OCI-LY7 (cell line): Measurements from ENCODE around the gene ANKRD52. TPM values are rescaled to one million over a fixed set of nuclear protein-coding genes. Genes with fewer than 3 reads are reported as not detected.
"Not testable (repeated sequence)": the region's sequence is repeated elsewhere in the genome, so short reads cannot be mapped to it uniquely, and the experiment has no call there.

Experiments used
- BruUV-seq: library from RNA; stranded (reverse); fragments of 400-500 nt; replicated peaks from 2 replicates; lab custom pipeline; 2021; lab: Mats Ljungman, UMichigan
- CTCF ChIA-PET: fragments of 300-600 bp; sonication (Branson Sonifier 250); formaldehyde crosslinking; loops from one replicate; lab custom pipeline; 2022; ENCODE audit warnings: antibody characterized with exemption; ENCODE audit not compliant: unreplicated experiment; lab: Charles Lee
- POLR2A ChIA-PET: fragments of 300-600 bp; sonication (Branson Sonifier 250); formaldehyde crosslinking; loops from one replicate; lab custom pipeline; 2022; ENCODE audit warnings: antibody characterized with exemption; lab: Charles Lee
- DNase-seq: peaks from one replicate; pipeline ENCODE4 v3.0.0-alpha.2; 2015; ENCODE audit warnings: low spot score
- H2AFZ ChIP-seq: fragments of 200-600 bp; sonication (generic), shearing (Covaris generic); 2 replicates; pipeline ENCODE4 v1.6.1; 2014; ENCODE audit warnings: mild to moderate bottlenecking, antibody characterized with exemption, low read length, moderate library complexity
- H3K27ac ChIP-seq: fragments of 200-600 bp; sonication (generic); 2 replicates; pipeline ENCODE4 v1.5.1; 2014; ENCODE audit warnings: mixed run types, low read depth, mild to moderate bottlenecking, moderate library complexity, low read length, inconsistent platforms; ENCODE audit not compliant: poor library complexity, severe bottlenecking
- H3K36me3 ChIP-seq: fragments of 200-600 bp; sonication (generic); 2 replicates; pipeline ENCODE4 v1.6.1; 2014; ENCODE audit warnings: mild to moderate bottlenecking, antibody characterized with exemption, low read length, moderate library complexity, mixed read lengths; ENCODE audit not compliant: insufficient read depth
- H3K4me1 ChIP-seq: fragments of 200-600 bp; sonication (generic); 2 replicates; pipeline ENCODE4 v1.5.1; 2014; ENCODE audit warnings: mild to moderate bottlenecking, low read length; ENCODE audit not compliant: insufficient read depth, poor library complexity, severe bottlenecking
- H3K4me2 ChIP-seq: fragments of 200-600 bp; sonication (generic); 2 replicates; pipeline ENCODE4 v1.6.1; 2014; ENCODE audit warnings: mild to moderate bottlenecking, low read length
- H3K4me3 ChIP-seq: fragments of 200-600 bp; sonication (generic); 2 replicates; pipeline ENCODE4 v1.5.1; 2014; ENCODE audit warnings: mild to moderate bottlenecking, low read depth, low read length; ENCODE audit not compliant: poor library complexity, severe bottlenecking
- H3K79me2 ChIP-seq: fragments of 200-600 bp; sonication (generic); 2 replicates; pipeline ENCODE4 v1.6.1; 2016; ENCODE audit warnings: low read depth, mild to moderate bottlenecking, low read length, moderate library complexity, mixed read lengths; ENCODE audit not compliant: insufficient read depth
- H3K9me2 ChIP-seq: fragments of 200-600 bp; sonication (generic); 2 replicates; pipeline ENCODE4 v1.6.1; 2016; ENCODE audit warnings: mild to moderate bottlenecking, low read length, mixed read lengths; ENCODE audit not compliant: insufficient read depth
- H3K9me3 ChIP-seq: fragments of 200-600 bp; sonication (generic); 2 replicates; pipeline ENCODE4 v1.6.1; 2014; ENCODE audit warnings: mild to moderate bottlenecking, mixed run types, low read length, mixed read lengths
- H4K20me1 ChIP-seq: fragments of 200-600 bp; sonication (generic); 2 replicates; pipeline ENCODE4 v1.6.1; 2014; ENCODE audit warnings: mild to moderate bottlenecking, antibody characterized with exemption, low read length, moderate library complexity, mixed read lengths; ENCODE audit not compliant: insufficient read depth
- CTCF ChIP-seq: fragments of 200-600 bp; sonication (generic); conservative IDR thresholded peaks from 2 replicates; pipeline ENCODE4 v1.5.1; 2014; ENCODE audit warnings: mild to moderate bottlenecking, antibody characterized with exemption, low read length, moderate library complexity, mixed read lengths
- EZH2phosphoT487 ChIP-seq: fragments of 200-600 bp; sonication (generic); IDR thresholded peaks from 2 replicates; pipeline ENCODE4 v1.6.1; 2018; ENCODE audit warnings: low read depth, borderline replicate concordance, mild to moderate bottlenecking, mixed run types, antibody characterized with exemption, low read length, moderate library complexity, mixed read lengths
- intact Hi-C: fragments of 100-400 bp; cut with micrococcal nuclease; formaldehyde crosslinking; loops from one replicate; pipeline ENCODE4 v1.10.0; 2022; ENCODE audit not compliant: unreplicated experiment
- total RNA-seq, 2 experiments: library from RNA; depleted of rRNA in 1 of 2; stranded (reverse); fragments of >200 nt in 1 of 2; shearing (Covaris generic) in 1 of 2; gene quantifications; 2 replicates each; pipeline ENCODE4 v1.2.3, GENCODE V29; 2014 to 2022

ANKRD52 gene
- total RNA-seq, 2 experiments from 2014 or later = 11.7 to 35.0 TPM

DNA sequence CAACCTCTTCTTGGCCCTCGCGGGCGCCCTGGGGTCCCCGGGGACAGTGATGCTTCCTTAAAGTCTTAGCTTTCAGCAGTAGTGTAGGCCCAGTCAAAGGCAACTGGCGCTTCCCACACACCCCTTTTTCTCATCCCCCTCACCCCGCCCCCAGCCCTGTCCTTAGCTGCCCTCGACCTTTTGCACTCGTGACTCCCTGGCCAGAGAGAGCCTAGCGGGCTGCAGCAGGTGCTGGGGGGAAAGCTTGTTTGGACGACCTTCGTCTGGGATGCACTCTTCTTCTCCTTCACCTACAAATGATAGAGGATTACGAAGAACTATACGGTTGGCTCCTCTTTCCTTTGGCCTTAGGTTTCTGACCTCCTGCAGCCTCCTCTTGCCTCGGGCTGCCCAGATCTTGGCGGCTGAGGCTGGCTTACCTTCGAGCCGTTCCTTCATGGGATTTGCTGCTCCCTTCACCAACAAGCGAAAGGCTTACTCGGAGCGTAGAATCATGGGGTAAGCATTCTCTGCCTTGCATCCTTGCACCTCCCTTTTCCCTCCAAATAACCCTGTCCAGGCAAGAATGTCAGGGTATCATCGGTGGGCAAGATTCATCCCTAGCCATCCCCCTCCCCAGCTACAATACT, 9.4 kb upstream of the ANKRD52 start:
- no peaks in the 10 kb centered on the region for H4K20me1 ChIP-seq
- H3K79me2 ChIP-seq = no peaks in the 10 kb centered on the region
- H3K4me1 ChIP-seq = peaks cover 16% of the 10 kb centered on the region
- H3K27ac ChIP-seq = peak overlapping the region; percentile 62
- TF ChIP-seq CTCF (no peak), EZH2phosphoT487 (no peak)
- intact Hi-C loops = no loop called here
- no peaks in the 10 kb centered on the region for H3K9me3 ChIP-seq
- peaks cover 29% of the 10 kb centered on the region for H3K36me3 ChIP-seq
- ChIA-PET CTCF (interaction anchor here (0.6 kb wide), 1 partner anchor 32 kb away, joined by 3 read pairs; no protein-coding TSS in a partner anchor), POLR2A (interaction anchor here (0.6 to 1.5 kb wide), 8 partner anchors 8 to 276 kb away, joined by 3 to 7 read pairs (median 4); partner anchors contain the start of genes CNPY2, CS, PAN2 and RNF41)
- H2AFZ ChIP-seq = peak overlapping the region; percentile 42
- no TSS peak for BruUV-seq
- no peak for DNase-seq
- H3K9me2 ChIP-seq = no peaks in the 10 kb centered on the region
- peak overlapping the region; percentile 69 for H3K4me3 ChIP-seq
- H3K4me2 ChIP-seq = peak overlapping the region; percentile 72

DNA sequence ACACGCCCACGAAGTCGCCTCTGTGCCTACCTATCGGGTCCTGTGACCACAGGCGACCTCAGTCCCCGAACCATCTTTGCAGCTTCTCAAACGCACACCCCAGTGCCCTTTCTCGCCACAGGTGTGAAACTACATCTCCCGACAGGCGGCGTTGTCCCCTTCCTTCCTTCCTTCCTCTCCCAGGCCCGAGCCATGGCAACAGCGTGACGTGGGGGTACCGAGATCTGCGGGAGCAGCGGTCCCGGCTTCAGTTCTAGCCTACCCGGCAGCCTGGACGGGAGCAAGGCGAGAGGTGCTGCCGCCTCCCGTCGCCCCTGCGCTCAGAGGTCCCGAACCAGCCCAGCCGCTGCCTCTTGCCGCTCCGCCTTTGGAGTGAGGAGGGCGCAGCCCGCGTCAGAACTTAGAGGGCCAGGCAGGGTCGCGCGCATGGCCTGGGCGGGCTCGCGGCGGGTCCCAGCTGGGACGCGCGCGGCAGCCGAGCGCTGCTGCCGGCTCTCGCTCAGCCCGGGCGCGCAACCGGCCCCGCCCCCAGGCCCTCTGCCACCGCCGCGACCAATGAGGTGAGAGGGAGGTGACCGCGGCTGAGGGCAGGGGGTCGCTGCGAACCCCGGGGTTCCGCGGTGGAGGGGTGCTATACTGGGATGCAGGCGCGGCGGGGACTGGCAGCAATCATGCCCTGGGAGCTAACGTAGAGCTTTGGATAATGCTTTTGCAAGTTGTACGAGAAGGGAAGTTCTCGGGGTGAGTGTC, 8.7 kb upstream of the ANKRD52 start, which contains the start of gene COQ10A:
TSS of gene COQ10A (plus strand) at position 250 of the 750 bp plus-strand sequence. CDS start at position 427, 177 bp downstream.
- H2AFZ ChIP-seq = peak within 1 kb of the TSS; percentile 42
- peaks cover 16% of the 10 kb centered on the region for H3K4me1 ChIP-seq
- H4K20me1 ChIP-seq = no peaks in the 10 kb centered on the region
- H3K9me3 ChIP-seq = no peaks in the 10 kb centered on the region
- peak within 1 kb of the TSS; percentile 72 for H3K4me2 ChIP-seq
- peaks cover 22% of the 10 kb centered on the region for H3K36me3 ChIP-seq
- DNase-seq = peak; percentile 89
- BruUV-seq = no TSS peak
- intact Hi-C loops = no loop called here
- H3K9me2 ChIP-seq = no peaks in the 10 kb centered on the region
- CTCF ChIA-PET = interaction anchor here (0.6 kb wide), 1 partner anchor 9 kb away, joined by 3 read pairs; no protein-coding TSS in a partner anchor
- POLR2A ChIA-PET = interaction anchor here (0.6 to 1.5 kb wide), 8 partner anchors 9 to 276 kb away, joined by 3 to 7 read pairs (median 4); partner anchors contain the start of genes CNPY2, CS, PAN2 and RNF41
- no peaks in the 10 kb centered on the region for H3K79me2 ChIP-seq
- peak; percentile 72 for TF ChIP-seq CTCF
- TF ChIP-seq EZH2phosphoT487 = no peak
- peak within 1 kb of the TSS; percentile 62 for H3K27ac ChIP-seq
- H3K4me3 ChIP-seq = peak within 1 kb of the TSS; percentile 69

DNA sequence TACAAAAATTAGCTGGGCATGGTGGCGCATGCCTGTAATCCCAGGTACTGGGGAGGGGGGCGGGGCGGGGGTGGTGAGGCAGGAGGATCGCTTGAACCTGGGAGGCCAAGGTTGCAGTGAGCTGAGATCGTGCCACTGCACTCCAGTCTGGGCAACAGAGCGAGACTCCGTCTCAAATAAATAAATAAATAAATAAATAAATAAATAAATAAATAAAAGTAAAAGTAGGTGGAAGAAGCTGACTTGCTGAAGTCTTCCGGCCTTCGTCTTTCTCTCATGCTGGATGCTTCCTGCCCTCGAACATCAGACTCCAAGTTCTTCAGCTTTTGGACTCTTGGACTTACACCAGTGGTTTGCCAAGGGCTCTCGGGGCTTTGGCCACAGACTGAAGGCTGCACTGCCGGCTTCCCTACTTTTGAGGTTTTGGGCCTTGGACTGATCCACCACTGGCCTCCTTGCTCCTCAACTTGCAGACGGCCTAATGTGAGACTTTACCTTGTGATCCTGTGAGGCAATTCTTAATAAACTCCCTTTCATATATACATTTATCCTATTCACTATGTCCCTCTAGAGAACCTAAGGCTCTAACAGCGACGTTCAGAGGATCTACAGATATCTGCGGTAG, 8.0 kb upstream of the ANKRD52 start:
- Histone ChIP-seq H3K4me3 (peak overlapping the region; percentile 69), H3K4me2 (peak overlapping the region; percentile 72), H3K4me1 (peaks cover 16% of the 10 kb centered on the region), H3K36me3 (peaks cover 15% of the 10 kb centered on the region), H2AFZ (peak overlapping the region; percentile 42), H3K27ac (peak overlapping the region; percentile 62)
- POLR2A ChIA-PET = interaction anchor here (0.6 to 1.5 kb wide), 2 partner anchors 44 to 199 kb away, joined by 3 to 7 read pairs; partner anchors contain the start of gene RNF41
- BruUV-seq, H3K79me2 ChIP-seq, intact Hi-C loops, H3K9me2 ChIP-seq, H4K20me1 ChIP-seq, DNase-seq, H3K9me3 ChIP-seq: not testable (repeated sequence)
- CTCF ChIA-PET = interaction anchor here (0.6 kb wide), 1 partner anchor 9 kb away, joined by 3 read pairs; no protein-coding TSS in a partner anchor
